Pancreas (tissue), 10 donors: ENCODE measurements around the gene VAPA. TPM values are rescaled to one million over a fixed set of nuclear protein-coding genes. Genes with fewer than 3 reads are reported as not detected.
A peak's percentile ranks its signal among the peaks of the same experiment; 100 is the strongest.
"Not testable (repeated sequence)": the region's sequence is repeated elsewhere in the genome, so short reads cannot be mapped to it uniquely, and the experiment has no call there.

Experiments used
- ATAC-seq, 4 donors: fragments of 200-7000 bp; cut with Tn5 transposase; one replicate each; pipeline versions ENCODE4 v1.8.0 to v1.9.1; 2020; ENCODE audit warnings: mild to moderate bottlenecking in 4 of 4, moderate library complexity in 4 of 4
- DNase-seq, 6 donors: peaks; one replicate each; pipeline ENCODE4 v3.0.0-alpha.2; 2020
- FAIRE-seq: peaks from 2 replicates; lab custom pipeline; 2012; peaks lifted over from hg19 to GRCh38; lab: Jason Lieb, UNC
- H3K27ac ChIP-seq, 4 donors: fragments of 200-600 bp; sonication (generic); 1 replicate in 3 of 4; 2 replicates in 1 of 4; pipeline versions ENCODE4 v1.5.0 to v1.8.0; 2020
- H3K27me3 ChIP-seq, 4 donors: fragments of 200-600 bp; one replicate each; pipeline ENCODE4 v1.8.0; 2021
- H3K36me3 ChIP-seq, 3 donors: fragments of 200-600 bp; sonication (generic) in 1 of 3; one replicate each; pipeline versions ENCODE4 v1.5.0 to v1.8.0; 2020 to 2021
- H3K4me1 ChIP-seq, 3 donors: fragments of 200-600 bp; one replicate each; pipeline ENCODE4 v1.8.0; 2021
- H3K4me3 ChIP-seq, 4 donors: fragments of 200-600 bp; sonication (generic) in 2 of 4; one replicate each; pipeline versions ENCODE4 v1.5.0 to v1.8.0; 2020 to 2021
- H3K9me3 ChIP-seq, 4 donors: fragments of 200-600 bp; one replicate each; pipeline ENCODE4 v1.8.0; 2021
- WGBS, 2 donors: extraction: QIAGEN DNeasy Blood & Tissue Kit; methylation state at CpG; one replicate each; pipeline ENCODE4 v1.1.7; 2013; 5-methylcytosine and 5-hydroxymethylcytosine counted together
- intact Hi-C, 3 donors: fragments of 100-400 bp; cut with DNase I; formaldehyde crosslinking; loops; one replicate each; pipeline versions ENCODE4 v1.11.1 to v1.14.2; 2022
- polyA plus RNA-seq, 2 donors: library from polyadenylated mRNA; stranded (reverse); fragments of 200-250 nt; gene quantifications; one replicate each; pipeline ENCODE4 v1.2.3, GENCODE V29; 2013
- total RNA-seq, 6 donors: library from RNA; stranded (reverse); fragmentation: NEBNext Ultra II Directional in 4 of 6; extraction: Animal tissue kit (Norgen Biotek cat#: 25700) in 4 of 6; gene quantifications; one replicate each; pipeline versions ENCODE4 v1.2.1 to v1.2.4, GENCODE V29; 2021 to 2023
- TF ChIP-seq, protein P1 (sequence below), 4 donors: fragments of 200-600 bp; sonication (generic) in 3 of 4; IDR thresholded peaks; one replicate each; pipeline versions ENCODE4 v1.5.0 to v1.8.0; 2021; ENCODE audit warnings: antibody characterized with exemption in 4 of 4
- donor health status: healthy with polysubstance abuse.
- donor health status: DM: no; HTN: no; CAD: no; lungs with moderate emphysema.
- donor health status: DM: no; HTN: no; CAD: no.
- donor health status: control.
- donor health status: control.
- donor health status: Bipolar disorder and iron deficiency.
- donor health status: DM: yes; HTN: yes; CAD: no.
- donor health status: DM: no; HTN: no; CAD: no.
- donor health status: DM: no; HTN: no; CAD: no.
- donor health status: DM: yes; HTN: yes; CAD: no.

The VAPA gene
- total and polyA plus RNA-seq, 8 donors = 33.5 to 117 (median 97.4) TPM

DNA sequence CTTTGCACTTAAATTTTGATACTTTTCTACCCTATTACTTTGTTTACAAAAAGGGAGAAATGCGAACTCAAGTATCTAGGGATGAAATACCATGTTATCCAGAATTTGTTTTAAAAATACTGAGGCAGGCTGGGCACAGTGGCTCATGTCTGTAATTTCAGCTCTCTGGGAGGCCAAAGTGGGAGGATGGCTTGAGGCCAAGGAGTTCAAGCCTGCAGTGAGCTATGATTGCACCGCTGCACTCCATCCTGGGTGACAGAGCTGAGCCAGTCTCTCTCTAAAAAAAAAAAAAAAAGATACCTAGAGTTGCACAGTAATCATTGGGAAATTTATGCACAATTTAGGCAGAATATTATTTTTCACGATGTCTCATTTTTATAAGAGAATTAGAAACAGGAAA lies 12.4 kb upstream of the VAPA start:
- no peaks in the 10 kb centered on the region for H3K36me3 ChIP-seq
- no peaks in the 10 kb centered on the region for H3K9me3 ChIP-seq
- H3K4me1 ChIP-seq = no peaks in the 10 kb centered on the region
- H3K4me3 ChIP-seq = no peak overlapping the region
- WGBS, 2 donors = 79 to 80% methylated on average over 3 of the region's 3 CpGs
- TF ChIP-seq, protein P1, sequence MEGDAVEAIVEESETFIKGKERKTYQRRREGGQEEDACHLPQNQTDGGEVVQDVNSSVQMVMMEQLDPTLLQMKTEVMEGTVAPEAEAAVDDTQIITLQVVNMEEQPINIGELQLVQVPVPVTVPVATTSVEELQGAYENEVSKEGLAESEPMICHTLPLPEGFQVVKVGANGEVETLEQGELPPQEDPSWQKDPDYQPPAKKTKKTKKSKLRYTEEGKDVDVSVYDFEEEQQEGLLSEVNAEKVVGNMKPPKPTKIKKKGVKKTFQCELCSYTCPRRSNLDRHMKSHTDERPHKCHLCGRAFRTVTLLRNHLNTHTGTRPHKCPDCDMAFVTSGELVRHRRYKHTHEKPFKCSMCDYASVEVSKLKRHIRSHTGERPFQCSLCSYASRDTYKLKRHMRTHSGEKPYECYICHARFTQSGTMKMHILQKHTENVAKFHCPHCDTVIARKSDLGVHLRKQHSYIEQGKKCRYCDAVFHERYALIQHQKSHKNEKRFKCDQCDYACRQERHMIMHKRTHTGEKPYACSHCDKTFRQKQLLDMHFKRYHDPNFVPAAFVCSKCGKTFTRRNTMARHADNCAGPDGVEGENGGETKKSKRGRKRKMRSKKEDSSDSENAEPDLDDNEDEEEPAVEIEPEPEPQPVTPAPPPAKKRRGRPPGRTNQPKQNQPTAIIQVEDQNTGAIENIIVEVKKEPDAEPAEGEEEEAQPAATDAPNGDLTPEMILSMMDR (IDR thresholded peaks at IDR 0.05) = no peak
- no peak for FAIRE-seq
- H3K27ac ChIP-seq = no peak overlapping the region
- intact Hi-C loops = no loop called here
- no peak for ATAC-seq
- no peak for DNase-seq
- H3K27me3 ChIP-seq = no peaks in the 10 kb centered on the region

DNA sequence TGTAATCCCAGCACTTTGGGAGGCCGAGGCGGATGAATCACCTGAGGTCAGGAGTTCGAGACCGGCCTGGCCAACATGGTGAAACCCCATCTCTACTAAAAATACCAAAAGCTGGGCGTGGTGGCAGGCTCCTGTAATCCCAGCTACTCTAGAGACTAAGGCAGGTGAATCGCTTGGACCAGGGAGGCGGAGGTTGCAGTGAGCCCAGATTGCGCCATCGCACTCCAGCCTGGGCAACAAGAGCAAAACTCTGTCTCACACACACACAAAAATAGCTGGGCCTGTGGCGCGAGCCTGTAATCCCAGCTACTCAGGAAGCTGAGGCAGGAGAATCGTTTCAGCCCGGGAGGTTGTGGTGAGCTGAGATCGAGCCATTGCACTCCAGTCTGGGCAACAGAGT lies 11.6 kb upstream of the VAPA start:
- 93 to 95% methylated on average over 14 of the region's 14 CpGs for WGBS, 2 donors
- H3K9me3 ChIP-seq, intact Hi-C loops, H3K27me3 ChIP-seq, DNase-seq, ATAC-seq, H3K4me1 ChIP-seq, H3K4me3 ChIP-seq, FAIRE-seq, H3K36me3 ChIP-seq, H3K27ac ChIP-seq: not testable (repeated sequence)

DNA sequence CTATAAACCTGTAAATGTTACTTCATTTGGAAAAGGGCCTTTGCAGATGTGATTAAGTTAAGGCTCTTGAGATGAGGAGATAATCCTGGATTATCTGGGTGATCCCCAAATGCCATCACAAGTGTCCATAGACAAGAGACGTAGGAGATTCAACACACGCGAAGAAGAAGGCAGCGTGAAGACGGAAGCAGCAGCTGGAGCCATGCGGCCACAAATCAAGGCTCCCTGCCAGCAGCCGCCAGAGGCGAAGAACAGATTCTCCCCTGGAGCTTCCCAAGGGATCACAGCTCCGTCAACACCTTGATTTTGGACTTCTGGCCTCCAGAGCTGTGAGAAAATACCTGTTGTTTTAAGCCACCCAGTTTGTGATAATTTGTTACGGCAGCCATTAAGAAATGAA lies 11.0 kb upstream of the VAPA start:
- Histone ChIP-seq H3K9me3 (no peaks in the 10 kb centered on the region), H3K4me1 (no peaks in the 10 kb centered on the region), H3K27ac (no peak overlapping the region), H3K36me3 (no peaks in the 10 kb centered on the region), H3K27me3 (no peaks in the 10 kb centered on the region), H3K4me3 (no peak overlapping the region)
- no peak for ATAC-seq
- no peak for FAIRE-seq
- DNase-seq = no peak
- WGBS, 2 donors = 85 to 86% methylated on average over 10 of the region's 10 CpGs
- TF ChIP-seq, protein P1 (IDR thresholded peaks at IDR 0.05) = no peak
- intact Hi-C loops = no loop called here

DNA sequence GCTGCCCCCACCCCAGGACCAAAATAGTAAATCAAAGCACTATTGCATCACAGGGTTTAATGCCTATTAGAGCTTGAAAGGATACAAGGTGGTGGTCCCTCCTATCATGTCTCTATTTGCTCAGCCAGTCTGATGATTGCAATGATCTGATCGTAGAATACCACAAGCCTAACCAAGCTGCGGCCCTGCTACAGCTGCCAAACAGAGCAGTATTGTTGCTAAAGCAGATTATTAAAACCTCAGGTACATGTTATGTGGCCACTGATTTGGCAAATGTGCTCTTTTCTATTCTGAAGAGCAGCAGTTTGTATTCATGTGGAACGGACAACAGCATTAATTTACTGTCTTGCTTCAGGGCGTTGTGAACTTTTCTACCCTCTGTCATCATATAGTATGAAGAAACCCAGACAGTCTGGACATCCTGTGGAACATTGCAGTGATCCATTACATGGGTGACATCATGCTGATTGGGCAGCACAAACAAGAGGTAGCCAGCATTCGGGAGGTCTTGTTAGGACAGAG lies 8.4 kb upstream of the VAPA start:
- no peak for DNase-seq
- Histone ChIP-seq H3K4me3 (no peak overlapping the region), H3K9me3 (no peaks in the 10 kb centered on the region), H3K4me1 (no peaks in the 10 kb centered on the region), H3K36me3 (no peaks in the 10 kb centered on the region), H3K27me3 (no peaks in the 10 kb centered on the region), H3K27ac (no peak overlapping the region)
- peak in 1 of 4 donors; percentile 22 for ATAC-seq
- 63% methylated on average over 5 of the region's 5 CpGs for WGBS, 2 donors
- intact Hi-C loops = no loop called here
- TF ChIP-seq, protein P1 (IDR thresholded peaks at IDR 0.05) = no peak
- no peak for FAIRE-seq

DNA sequence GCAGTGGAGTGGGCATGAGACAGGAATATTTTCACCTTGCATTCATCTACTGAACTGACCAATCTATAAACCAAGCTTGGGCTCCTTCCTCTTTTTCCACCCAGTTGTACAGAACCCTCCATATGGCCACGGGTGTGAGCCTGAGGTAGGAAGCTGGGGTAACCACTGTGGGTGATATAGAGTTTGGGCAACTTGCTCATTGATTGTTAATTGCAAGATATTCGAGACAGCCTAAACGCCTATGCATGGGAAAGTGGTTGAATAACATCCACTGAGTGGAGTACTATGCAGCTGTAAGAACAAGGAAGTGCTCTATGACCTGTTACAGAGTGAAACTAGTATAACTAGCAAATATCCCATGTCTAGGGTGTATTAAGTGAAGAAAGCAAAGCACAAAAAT lies 7.3 kb upstream of the VAPA start:
- no peak for FAIRE-seq
- H3K27ac ChIP-seq = no peak overlapping the region
- no peak overlapping the region for H3K4me3 ChIP-seq
- DNase-seq = no peak
- no peaks in the 10 kb centered on the region for H3K27me3 ChIP-seq
- TF ChIP-seq, protein P1 (IDR thresholded peaks at IDR 0.05) = no peak
- 60 to 71% methylated on average over 3 of the region's 3 CpGs for WGBS, 2 donors
- no peaks in the 10 kb centered on the region for H3K4me1 ChIP-seq
- H3K36me3 ChIP-seq = no peaks in the 10 kb centered on the region
- no peak for ATAC-seq
- H3K9me3 ChIP-seq = no peaks in the 10 kb centered on the region
- intact Hi-C loops = no loop called here
